HCT116 (cell line): Measurements from ENCODE around the gene ZSWIM4.

Source experiments
- CEBPB ChIP-seq: IDR thresholded peaks from 2 replicates; pipeline ENCODE4 v1.6.1; 2012; ENCODE audit warnings: low read depth
- CTCF ChIP-seq, 3 experiments: fragments of 200-600 bp in 1 of 3; sonication (generic) in 1 of 3; IDR thresholded peaks in 2 of 3; conservative IDR thresholded peaks in 1 of 3; 2 replicates each; pipeline ENCODE4 v1.5.1; 2012 to 2017; ENCODE audit warnings: low read depth in 2 of 3, low read length in 2 of 3, antibody characterized with exemption in 1 of 3, borderline replicate concordance in 1 of 3, control low read depth in 1 of 3, mild to moderate bottlenecking in 1 of 3, mixed read lengths in 1 of 3, mixed run types in 1 of 3, moderate library complexity in 1 of 3; ENCODE audit not compliant: insufficient read depth in 1 of 3
- EZH2 ChIP-seq: fragments of 200-600 bp; sonication (generic); IDR thresholded peaks from 2 replicates; pipeline ENCODE4 v1.6.1; 2017; ENCODE audit warnings: antibody characterized with exemption, mixed run types
- JUND ChIP-seq: IDR thresholded peaks from 2 replicates; pipeline ENCODE4 v1.6.1; 2012
- POLR2A ChIP-seq: IDR thresholded peaks from 2 replicates; pipeline ENCODE4 v1.7.0; 2011; ENCODE audit warnings: borderline replicate concordance; ENCODE audit not compliant: insufficient read depth, insufficient read length; ENCODE audit errors: extremely low read depth
- POLR2AphosphoS5 ChIP-seq: IDR thresholded peaks from 2 replicates; pipeline ENCODE4 v1.6.1; 2011; ENCODE audit warnings: mild to moderate bottlenecking, low read depth, low read length, moderate library complexity
- RAD21 ChIP-seq: IDR thresholded peaks from 2 replicates; pipeline ENCODE4 v1.6.1; 2012; ENCODE audit warnings: low read depth, mild to moderate bottlenecking
- REST ChIP-seq: IDR thresholded peaks from 2 replicates; pipeline ENCODE4 v1.6.1; 2012; ENCODE audit warnings: low read depth
- SIN3A ChIP-seq: IDR thresholded peaks from 2 replicates; pipeline ENCODE4 v1.6.1; 2012; ENCODE audit warnings: low read depth
- SP1 ChIP-seq: IDR thresholded peaks from 2 replicates; pipeline ENCODE4 v1.6.1; 2012; ENCODE audit warnings: low read depth
- ZBTB33 ChIP-seq: IDR thresholded peaks from 2 replicates; pipeline ENCODE4 v1.6.1; 2011; ENCODE audit warnings: mild to moderate bottlenecking, low read length, moderate library complexity; ENCODE audit not compliant: insufficient replicate concordance; ENCODE audit errors: extremely low read depth
- ZNF274 ChIP-seq: fragments of 200-500 bp; sonication (Bioruptor generic); IDR thresholded peaks from 2 replicates; pipeline ENCODE4 v1.6.1; 2014; ENCODE audit warnings: mild to moderate bottlenecking, low read depth, low read length, inconsistent platforms

GRCh38 chr19:13833330-13834243 is 38.3 kb downstream of the ZSWIM4 start:
- TF ChIP-seq EZH2 (no peak), CEBPB (no peak), POLR2A (no peak), CTCF (IDR thresholded peaks at IDR 0.05 in 2 of 3, conservative IDR thresholded peaks at IDR 0.05 in 1 of 3; ENCODE audit: borderline replicate concordance in 1 of 3, insufficient read depth in 1 of 3, low read depth in 2 of 3, low read length in 2 of 3) (peak in 2 of 3 experiments; percentile 64 to 70; a peak in 5 of 6 replicates), JUND (peak; percentile 63), ZNF274 (no peak), REST (no peak), POLR2AphosphoS5 (peak; percentile 95), ZBTB33 (no peak), SP1 (peak; percentile 92), SIN3A (no peak; the same call in none of the 2 replicates), RAD21 (peak; percentile 60)
